GM21447 (cell line): Measurements from ENCODE around the gene ZNF14.
"Not testable (repeated sequence)": the region's sequence is repeated elsewhere in the genome, so short reads cannot be mapped to it uniquely, and the experiment has no call there.

Experiments
- ATAC-seq: cut with Tn5 transposase; IDR thresholded peaks from one replicate; pipeline ENCODE4 v1.9.1; 2021; ENCODE audit not compliant: unreplicated experiment

ZNF14 gene

DNA sequence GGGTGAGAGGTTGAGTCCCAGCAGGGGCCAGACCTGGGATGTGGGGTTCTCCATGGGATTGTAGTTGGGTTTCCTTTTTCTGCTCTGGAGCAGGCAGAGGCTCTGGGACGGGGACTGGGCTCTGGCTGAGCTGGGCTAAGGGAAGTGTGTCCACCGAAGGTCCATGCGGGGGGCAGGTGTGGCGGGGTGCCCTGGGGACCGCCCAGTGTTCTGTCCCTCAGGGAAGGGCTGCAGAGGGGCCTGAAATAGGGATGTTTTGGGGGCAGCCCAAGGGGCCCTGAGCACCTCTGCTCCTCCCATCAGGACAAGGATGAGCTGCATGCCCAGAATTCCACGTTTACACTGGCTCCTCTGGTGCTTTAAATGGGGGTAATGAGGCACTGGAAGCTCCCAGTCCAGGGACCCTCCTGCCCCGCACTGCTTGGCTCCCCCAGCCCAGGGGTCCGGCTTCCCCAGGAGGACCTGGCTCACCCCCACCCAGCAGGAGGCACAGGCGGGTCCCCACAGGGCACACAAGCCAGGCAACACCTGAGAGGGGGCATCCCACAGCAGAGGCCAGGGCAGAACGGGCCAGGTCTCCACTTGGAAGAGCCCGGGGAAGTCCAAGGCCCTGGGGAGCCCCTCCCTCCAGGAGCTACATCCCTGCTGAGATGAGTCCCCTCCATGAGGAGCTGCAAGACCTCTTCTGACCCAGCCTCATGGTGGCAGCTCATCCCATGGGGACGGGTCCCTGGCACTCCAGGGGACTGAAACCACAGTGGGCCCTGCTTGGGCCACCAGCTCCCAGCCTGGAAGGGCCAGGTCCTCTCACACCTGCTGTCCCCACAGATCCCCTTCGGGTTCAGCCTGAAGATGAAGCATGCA, 14.7 kb upstream of the ZNF14 start:
- ATAC-seq = no peak

DNA sequence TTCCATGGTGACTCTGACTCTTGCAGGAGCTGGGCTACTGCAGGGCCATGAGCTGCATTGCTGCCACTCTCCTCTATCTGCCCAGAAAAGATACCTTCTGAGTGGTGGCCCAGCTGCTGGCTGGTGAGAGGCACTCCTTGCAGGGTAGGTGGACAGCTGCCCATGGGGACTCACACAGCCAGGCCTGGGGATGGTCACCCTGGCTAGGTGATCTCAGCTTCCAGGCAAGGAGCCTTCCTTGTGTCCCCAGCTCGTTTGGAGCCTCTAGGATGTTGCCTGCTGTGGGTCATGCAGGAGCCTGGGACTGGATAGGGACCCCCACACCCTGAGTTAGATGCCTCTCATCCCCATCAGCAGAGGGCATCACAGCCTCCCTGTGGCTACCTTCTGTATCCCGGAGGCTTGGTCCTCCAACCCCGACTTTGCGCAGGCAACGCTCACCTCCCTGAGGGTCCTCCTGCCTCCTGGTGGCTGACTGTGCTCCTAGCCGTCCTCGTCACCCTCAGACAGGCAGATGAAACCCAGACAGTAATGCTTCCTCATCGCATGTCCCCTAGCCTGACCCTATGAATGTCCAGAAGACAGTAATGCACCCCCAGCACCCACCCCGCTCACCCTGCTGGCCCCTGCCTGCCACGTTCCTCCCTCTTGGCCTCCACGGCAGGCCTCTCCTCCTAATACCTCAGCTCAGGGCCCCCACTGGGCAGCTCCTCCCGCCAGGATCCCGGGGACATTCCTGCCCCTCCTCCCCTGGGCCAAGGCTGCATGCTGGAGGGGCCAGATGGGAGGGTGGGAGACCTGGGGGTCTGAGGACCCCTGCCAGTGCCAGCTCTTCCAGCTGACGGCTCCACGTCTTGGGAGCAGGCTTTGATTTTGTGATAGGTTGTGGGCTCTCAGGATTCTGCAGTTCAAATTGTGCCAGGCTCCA, 13.6 kb upstream of the ZNF14 start:
- no peak for ATAC-seq

DNA sequence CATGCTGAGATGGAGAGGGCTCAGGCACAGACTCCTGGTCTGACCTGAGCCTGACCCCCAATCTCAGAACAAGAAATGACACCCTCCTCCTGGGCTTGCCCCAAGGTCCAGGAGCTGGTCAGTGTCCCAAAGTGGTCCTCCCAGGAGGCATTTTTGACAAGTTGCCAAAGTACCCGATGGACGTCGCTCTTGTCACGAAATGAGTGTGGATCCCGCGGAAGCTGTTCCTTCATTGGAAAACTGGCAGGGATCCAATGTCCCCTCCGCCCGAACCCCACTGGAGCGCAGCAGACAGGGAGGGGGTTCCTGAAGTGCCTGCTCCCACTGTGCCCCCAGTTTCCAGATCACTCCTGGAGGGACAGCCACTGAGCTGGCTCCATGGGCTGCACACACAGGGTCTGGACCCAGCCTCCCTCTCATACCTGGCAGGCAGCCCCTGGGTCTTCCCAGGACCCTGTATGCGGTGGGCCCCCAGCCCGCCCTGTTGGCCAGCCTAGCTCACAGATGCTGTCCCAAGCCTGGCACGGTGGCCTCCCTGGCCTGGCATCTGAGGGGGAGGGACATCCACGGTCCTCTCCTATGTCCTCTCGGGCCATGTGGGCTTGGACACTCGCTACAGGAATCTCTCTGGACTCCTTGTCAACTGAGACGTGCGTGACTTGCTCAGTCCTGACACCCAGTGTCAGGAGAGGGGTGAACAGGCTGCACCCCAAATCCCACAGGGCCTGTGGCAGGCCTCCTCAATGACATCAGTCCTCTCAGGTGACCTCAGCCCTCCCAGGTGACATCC, 12.8 kb upstream of the ZNF14 start:
- no peak for ATAC-seq

DNA sequence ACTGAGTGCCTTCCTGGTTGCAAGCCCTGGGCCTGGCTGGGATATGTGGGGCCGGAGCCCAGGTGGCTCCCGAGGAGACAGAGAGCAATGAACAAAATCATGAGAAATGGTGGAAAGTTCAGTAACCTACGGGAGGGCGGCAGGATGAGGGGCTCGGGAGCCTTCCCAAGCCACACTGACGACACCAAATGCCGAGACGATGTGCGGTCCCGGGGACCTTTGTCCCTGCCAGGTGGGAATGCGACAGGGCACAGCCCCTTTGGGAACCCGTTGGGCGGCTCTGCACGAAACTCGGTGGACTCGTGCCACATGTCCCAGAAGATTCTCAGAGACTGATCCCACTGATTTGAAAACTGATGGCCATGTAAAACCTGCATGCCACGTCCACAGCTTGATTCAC, 11.7 kb upstream of the ZNF14 start:
- no peak for ATAC-seq

DNA sequence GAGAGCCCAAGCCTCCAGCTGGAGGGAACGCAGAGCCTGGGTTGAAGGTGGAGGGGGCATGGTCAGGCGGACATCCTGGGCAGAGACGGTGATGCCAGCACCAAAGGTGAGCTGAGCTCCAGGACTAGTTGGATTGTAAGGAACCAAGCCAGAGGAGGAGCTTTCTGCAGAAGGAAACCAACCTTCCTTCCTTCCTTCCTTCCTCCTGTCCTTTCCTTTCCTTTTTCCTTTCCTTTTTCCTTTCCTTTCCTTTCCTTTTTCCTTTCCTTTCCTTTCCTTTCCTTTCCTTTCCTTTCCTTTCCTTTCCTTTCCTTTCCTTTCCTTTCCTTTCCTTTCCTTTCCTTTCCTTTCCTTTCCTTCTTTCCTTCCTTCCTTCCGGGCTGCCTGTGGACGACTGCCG, 11.0 kb upstream of the ZNF14 start:
- ATAC-seq = not testable (repeated sequence)

DNA sequence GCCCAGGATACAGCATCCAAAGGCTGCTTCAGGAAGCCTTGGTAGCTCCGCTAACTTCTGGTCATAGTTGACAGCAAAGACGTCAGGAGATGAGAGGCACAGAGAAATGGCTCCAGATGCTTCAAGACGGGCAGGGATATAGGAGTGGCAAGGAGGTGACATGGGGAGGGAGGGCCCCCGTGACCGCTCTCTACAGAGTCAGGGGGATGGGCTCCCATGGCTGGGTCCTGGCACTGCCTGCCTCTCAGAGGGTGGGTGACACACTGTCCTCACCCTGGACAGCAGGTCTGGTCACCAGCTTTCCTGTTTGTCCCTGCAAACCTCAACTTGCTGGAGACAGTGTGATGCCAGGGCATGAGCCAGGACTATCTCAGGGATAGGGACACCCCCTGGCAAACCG, 10.3 kb upstream of the ZNF14 start:
- ATAC-seq = no peak

DNA sequence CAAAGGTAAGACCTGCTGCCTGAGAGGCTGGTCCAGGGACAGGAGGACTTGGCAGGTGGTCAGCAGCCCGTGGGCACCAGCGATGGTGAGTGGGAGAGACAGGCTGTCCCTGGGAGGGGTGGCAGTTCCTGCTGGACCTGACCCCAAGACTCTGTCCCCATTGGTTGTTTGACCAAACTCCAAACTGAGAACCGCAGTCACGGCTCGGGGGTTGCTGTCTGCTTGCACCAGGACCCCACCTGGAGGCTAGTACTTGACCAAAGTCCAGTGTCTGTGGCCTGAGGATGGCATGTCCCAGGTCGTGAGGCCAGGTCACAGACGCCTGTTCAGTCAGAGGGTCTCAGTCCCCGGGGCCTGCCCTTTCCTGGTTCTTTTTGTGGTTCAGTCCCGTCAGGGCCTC, 9.9 kb upstream of the ZNF14 start:
- no peak for ATAC-seq

DNA sequence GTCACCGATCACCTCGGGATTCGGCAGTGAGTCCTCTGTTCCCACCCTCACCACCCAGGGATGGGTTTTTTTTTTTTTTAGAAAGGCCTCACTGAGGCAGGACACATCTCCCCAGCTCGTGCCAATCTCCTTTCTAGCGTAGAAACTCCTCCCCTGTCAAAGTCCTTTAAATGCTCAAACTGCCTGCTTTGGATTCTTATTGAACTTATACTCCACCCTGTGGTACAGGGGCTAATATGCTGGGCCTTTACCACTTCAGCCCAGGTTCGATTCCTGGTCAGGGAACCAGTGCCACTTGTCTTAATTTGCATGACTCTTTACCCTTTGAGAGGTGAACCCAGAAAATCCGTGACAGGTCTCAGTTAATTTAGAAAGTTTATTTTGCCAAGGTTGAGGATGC, 8.3 kb upstream of the ZNF14 start:
- no peak for ATAC-seq

DNA sequence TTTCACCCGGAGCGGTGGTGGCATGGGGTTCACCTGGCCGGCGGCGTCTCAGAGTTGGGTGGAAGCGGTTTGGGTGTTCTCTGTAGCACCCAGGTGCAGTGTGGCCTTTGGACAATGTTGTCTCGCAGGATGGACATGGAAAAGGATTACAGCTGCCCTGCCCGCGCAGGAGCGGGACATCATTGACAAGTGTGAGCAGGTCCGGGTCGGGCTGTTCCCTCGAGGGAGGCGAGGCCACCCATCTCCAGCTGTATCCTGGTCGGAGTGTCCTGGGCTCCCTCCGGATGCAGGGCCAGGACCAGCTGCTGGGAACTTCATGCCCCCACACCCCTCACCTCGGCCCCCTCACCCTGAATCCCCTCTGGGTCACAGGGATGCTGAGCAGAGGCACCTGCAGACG, 7.8 kb upstream of the ZNF14 start:
- ATAC-seq = no peak

DNA sequence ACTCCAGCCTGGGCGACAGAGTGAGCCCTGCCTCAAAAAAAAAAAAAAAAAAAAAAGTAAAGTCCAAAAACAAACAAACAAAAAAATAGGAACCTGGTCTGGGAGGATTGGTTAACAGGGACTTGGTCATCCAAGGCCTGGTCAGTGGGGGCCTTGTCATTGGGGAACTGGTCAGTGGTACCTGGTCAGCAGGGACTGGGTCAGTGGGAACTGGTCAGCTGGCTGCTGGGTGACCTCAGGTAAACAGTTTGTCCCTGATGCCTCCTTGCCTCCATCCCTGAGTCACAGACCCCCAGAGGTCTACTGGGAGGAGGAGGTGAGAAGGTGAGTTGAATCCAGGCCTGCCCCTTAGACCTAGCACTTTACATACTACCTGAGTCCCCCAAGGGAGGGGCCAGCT, 5.7 kb upstream of the ZNF14 start:
- no peak for ATAC-seq

DNA sequence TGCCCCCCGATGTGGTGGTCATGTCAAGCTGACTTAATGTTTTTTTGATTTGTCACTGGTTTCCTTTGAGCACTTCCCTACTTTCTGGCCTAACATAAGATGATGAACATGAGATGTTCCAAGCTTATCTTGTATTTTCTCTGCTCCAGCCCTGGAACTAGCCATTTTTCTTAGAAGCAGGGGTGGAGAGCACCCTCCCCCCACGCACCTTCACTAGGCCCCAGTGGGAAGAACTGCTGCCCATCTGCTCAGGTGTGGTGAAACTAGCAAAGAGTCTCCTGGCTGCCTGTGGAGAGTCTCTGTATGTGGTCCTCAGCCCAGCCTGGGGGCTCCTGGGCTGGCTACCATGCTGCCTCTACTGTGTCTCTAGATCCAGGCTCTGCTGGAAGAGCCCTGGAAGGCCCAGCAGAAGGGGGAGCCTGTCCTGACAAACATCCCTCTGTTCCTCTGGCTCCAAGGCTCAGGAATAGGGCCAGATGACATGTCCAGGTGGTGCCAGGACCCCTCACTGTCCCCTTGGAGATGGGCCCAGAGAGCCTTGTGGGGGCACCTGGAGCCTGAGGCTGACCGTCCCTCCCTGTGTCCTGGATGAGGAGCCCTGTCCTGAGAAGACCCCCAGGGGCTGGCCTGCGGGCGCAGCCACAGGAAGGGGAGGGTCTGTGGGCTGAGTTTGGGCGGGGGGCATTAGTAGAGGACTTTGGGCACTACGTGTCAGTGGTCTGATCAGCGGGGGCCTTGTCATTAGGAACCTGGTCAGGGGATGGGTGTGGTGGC, 4.8 kb upstream of the ZNF14 start:
- ATAC-seq = no peak

DNA sequence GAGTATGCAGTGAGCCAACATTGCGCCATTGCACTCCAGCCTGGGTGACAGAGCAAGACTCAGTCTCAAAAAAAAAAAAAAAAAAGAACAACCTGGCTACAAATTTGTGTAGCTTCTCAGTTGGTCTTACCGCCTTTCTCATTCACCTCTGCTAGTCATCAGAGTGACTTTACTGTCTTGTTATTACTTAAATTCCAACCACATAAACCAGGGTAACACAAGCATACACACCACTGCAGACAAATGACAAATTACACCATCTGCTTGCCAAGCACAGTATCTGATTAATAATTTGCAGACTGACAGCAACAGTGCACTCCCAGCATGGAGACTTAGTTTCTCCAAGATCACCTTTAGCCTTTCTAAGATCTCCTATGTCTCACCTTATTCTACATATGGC, 11.0 kb downstream of the ZNF14 start:
- ATAC-seq = no peak

DNA sequence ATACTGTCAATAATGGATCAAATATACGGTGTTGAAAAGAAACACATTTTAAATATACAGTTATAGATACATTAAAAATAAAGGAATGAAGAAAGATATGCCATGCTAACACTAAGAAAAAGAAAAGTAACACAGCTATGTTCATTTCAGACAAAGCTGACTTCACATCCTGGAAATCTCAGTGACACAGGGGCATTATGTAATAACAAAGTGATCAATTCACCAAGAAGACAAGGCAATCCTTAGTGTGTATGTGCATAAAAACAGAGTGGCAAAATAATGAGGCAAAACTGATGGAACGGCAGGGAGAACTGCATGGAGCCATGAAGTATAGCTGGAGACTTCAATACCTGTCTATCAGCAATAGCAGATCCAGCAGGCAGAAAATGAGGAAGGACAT, 13.1 kb downstream of the ZNF14 start:
- ATAC-seq = no peak

DNA sequence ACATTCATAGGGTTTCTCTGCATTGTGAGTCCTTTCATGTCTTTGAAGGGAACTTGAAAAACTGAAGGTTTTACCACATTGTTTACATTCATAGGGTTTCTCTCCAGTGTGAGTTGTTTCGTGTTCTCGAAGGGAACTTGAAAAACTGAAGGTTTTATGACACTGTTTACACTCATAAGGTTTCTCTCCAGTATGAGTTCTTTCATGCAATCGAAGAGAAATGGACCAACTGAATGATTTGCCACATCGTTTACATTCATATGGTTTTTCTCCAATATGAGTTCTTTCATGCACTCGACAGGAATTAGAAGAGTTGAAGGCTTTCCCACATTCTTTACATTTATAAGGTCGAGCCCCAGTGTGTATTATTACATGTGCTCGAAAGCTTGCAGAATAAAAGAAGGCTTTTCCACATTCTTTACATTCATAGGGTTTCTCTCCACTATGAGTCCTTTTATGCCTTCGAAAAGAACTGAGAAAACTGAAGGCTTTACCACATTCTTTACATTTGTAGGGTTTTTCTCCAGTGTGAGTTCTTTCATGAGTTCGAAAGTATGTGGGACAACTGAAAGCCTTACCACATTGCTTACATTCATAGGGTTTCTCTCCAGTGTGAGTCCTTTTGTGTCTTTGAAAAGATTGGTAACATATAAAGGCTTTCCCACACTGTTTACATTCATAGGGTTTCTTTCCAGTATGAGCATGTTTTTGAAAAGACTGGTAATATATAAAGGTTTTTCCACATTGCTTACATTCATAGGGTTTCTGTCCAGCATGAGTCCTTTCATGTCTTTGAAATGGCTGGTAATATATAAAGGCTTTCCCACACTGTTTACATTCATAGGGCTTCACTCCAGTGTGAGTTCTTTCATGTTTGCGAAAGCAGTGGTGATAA, 20.7 kb downstream of the ZNF14 start:
- no peak for ATAC-seq

DNA sequence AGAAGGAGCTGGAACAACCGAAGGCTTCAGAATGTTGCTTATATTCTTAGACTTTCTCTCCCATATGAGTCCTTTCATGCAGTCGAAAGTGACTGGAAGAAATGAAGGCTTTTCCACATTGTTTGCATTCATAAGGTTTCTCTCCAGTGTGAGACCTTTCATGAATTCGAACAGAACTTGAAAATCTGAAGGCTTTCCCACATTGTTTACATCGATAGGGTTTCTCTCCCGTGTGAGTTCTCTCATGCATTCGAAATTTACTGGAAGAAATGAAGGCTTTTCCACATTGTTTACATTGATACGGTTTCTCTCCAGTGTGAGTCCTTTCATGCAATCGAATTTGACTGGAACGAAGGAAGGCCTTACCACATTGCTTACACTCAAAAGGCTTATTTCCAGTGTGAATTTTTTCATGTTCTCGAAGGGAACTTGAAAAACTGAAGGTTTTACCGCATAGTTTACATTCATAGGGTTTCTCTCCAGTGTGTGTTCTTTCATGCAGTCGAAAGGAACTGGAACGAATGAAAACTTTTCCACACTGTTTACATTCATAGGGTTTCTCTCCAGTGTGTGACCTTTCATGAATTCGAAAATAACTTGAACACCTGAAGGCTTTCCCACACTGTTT, 21.5 kb downstream of the ZNF14 start:
- ATAC-seq = no peak

DNA sequence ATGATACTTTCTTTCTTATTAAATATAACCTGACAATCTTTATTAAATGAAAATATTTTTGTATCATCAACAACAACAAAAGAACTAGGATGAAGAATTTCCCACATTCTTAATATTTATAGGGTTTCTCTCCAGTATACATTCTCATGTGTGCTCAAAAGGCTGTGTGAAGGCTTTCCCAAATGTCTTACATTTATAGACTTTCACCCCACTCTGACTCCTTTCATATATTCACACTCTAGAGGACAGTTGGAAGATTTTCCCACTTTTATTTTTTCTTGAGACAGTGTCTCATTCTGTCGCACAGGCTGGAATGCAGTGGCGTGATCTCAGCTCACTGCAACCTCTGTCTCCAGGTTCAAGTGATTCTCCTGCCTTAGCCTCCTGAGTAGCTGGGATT, 22.4 kb downstream of the ZNF14 start:
- no peak for ATAC-seq

DNA sequence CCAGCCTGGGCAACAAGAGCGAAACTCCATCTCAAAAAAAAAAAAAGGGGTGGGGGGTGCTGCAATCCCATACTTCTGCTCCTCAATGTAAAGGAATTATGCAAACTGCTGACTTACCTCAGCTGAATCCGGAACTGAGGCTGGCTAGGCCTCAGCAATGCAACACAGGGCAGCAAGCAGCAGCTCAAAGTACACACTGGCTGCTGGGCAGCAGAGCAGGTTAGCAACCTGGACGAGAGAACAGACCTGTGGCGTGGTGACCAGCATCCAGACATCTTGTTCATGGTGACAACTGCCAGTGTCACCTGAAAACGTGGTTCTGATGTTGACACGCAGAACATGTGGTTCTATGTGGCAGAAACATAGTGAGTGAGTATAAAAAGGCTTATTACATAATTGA, 28.1 kb downstream of the ZNF14 start:
- ATAC-seq = no peak

DNA sequence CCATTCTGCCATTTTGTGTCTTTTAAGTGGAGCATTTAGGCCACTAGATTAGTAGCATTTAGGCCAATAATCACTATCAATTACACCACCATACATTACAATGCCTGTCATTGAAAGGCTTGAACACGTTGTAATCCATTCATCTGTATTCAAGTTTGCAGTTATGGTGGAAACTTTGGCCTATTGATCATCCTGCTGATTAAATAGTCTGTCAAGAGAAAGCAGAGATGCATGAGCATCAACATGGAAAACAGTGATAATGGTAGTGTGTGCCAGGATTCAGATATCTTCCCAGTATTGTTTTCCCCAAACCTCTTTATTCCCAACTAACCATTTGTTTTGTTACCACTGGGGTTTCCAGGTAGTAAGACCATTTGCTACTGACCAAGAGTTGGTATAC, 32.4 kb downstream of the ZNF14 start:
- ATAC-seq = not testable (repeated sequence)

DNA sequence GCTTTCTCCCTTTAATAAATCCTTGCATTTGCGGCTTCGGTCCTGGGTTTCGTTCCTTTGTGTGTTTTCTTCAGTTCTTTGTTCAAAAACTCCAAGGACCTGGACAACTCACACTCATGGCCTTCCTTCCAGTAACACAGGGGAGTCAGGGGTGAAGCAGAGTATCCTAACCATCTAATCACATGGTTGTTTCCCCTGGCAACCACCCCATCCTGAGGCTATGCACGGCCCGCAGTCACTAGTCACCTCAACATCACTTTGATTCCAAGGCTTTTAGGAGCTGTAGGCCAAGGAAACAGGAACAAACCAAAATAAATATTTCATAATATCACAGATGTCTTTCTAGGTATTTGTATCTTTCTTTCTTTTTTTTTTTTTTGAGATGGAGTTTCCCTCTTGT, 35.3 kb downstream of the ZNF14 start:
- no peak for ATAC-seq
